ENCODE results near the gene ODAD3. TPM values are rescaled to one million over a fixed set of nuclear protein-coding genes. Genes with fewer than 3 reads are reported as not detected.

Gene ODAD3
- total RNA-seq, 1 experiment from 2014 or later = 0.39 TPM

DNA sequence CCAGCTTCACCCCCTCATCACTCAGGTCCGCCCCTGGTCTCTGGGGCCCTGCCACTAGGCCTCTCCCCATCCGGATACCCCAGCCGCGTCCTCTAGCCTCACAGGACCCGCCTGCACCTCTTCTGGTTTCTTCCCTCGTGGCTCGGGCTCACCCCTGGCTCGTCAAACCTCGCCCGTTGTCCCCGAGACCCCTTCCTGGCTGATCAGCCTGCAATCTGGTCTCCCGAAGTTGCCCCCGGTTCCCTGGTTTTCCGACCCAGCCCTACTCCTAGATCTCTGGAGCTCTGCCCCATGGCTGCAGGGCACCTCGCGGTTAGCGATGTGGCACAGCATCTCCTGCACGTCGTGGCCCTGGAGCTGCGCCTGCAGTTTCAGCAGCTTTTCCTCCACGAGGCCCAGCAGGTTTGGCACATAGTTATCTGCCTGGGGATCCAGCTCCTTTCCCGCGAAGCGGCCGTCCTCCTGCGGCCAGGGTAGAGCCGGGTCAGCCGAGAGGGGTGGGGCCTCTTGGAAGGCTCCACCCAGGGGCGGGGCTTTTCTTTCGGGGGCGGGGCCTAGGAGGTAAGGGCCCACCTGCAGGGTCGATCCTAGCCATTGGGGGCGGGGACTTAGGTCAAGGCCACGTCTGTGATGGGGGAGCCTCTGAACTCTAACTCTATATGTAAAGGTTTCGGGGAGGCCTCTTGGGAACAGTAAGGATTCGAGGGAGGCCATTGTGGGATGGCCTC lies 13.4 kb downstream of the ODAD3 start:
- BruUV-seq (replicated peaks) = no TSS peak
- Histone ChIP-seq H3K27me3 (ENCODE audit: insufficient read depth, low read depth) (no peaks in the 10 kb centered on the region), H3K9me2 (ENCODE audit: insufficient read depth) (no peaks in the 10 kb centered on the region), H2AFZ (peak overlapping the region; percentile 88), H4K20me1 (ENCODE audit: insufficient read depth) (no peaks in the 10 kb centered on the region), H3K4me1 (replicated peaks; ENCODE audit: insufficient read depth) (peaks cover 23% of the 10 kb centered on the region), H3F3A (ENCODE audit: insufficient read depth, low read depth) (peaks cover 61% of the 10 kb centered on the region), H3K4me3 (peak overlapping the region; percentile 49), H3K36me3 (ENCODE audit: low read depth) (peaks cover 3% of the 10 kb centered on the region; the same call in 1 of the 2 replicates), H3K27ac (peak overlapping the region; percentile 47), H3K4me2 (peak overlapping the region; percentile 81), H3K79me2 (ENCODE audit: low read depth) (peaks cover 14% of the 10 kb centered on the region), H3K9me3 (ENCODE audit: insufficient read depth, low read depth) (no peaks in the 10 kb centered on the region)
- ChIA-PET POLR2A (ENCODE audit: unreplicated experiment) (interaction anchor here (0.5 to 1.6 kb wide), 5 partner anchors 14 to 331 kb away, joined by 4 to 20 read pairs (median 6); partner anchors contain the start of genes ODAD3, PRKCSH and ZNF653), CTCF (interaction anchor here (0.5 to 1.3 kb wide), 6 partner anchors 24 to 1255 kb away, joined by 3 to 8 read pairs (median 6); no protein-coding TSS in a partner anchor)
- DNase-seq = peak in 1 of 2 experiments; percentile 72
- TF ChIP-seq, protein P1, sequence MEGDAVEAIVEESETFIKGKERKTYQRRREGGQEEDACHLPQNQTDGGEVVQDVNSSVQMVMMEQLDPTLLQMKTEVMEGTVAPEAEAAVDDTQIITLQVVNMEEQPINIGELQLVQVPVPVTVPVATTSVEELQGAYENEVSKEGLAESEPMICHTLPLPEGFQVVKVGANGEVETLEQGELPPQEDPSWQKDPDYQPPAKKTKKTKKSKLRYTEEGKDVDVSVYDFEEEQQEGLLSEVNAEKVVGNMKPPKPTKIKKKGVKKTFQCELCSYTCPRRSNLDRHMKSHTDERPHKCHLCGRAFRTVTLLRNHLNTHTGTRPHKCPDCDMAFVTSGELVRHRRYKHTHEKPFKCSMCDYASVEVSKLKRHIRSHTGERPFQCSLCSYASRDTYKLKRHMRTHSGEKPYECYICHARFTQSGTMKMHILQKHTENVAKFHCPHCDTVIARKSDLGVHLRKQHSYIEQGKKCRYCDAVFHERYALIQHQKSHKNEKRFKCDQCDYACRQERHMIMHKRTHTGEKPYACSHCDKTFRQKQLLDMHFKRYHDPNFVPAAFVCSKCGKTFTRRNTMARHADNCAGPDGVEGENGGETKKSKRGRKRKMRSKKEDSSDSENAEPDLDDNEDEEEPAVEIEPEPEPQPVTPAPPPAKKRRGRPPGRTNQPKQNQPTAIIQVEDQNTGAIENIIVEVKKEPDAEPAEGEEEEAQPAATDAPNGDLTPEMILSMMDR (conservative IDR thresholded peaks at IDR 0.05) = no peak
- TF ChIP-seq EZH2 (IDR thresholded peaks at IDR 0.05; ENCODE audit: low read depth) = no peak
- intact Hi-C loops (cut with micrococcal nuclease; ENCODE audit: unreplicated experiment) = loop anchor here (1.0 to 5.0 kb wide), 2 partner anchors 14 to 44 kb away; partner anchors contain the start of genes ODAD3 and PRKCSH

DNA sequence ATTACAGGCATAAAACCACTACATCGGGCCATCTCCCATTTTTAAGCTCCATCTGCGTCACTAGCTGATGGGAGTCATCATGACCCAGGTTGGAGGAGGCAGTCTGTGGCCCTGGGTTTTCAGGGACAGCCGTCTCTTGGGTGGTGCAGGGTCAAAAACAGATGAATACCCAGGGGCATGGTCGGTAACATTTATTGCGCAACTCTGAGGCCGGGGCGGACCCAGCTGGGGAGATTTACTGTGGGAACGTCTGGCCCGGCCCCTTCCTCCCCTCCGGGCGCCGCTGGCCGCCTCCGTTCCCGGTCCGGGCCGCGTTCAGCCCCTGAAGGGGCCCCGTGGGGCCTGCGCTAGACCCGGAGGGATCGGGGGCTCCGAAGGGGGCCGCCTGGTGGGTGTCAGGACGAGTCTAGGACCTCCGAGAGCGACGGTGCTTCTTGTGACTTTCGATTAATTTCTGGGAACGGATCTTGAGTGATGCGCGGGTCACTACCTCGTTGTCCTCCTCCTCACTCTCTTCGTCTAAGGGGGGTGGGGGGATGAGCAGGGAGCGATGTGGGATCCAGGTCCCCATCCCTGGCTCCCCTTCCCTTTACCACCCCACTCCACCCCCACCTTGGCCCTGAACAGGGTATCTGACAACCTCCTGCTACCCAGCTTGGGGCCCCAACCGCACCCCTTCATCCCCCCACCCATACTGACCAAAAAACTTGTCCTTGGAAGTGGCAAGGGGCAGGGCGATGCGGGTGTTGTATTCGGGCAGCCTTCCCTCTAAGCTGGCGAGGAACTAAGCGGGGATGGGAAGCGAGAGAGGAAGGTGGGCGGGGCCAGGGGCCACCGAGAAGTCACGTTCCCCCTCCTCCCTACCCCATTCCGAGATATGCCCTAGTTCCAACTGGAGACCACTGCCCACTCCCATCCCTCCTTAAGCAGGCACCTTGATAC lies 14.2 kb downstream of the ODAD3 start:
- ChIA-PET CTCF (interaction anchor here (0.5 to 0.7 kb wide), 4 partner anchors 25 to 1256 kb away, joined by 3 to 7 read pairs (median 4); no protein-coding TSS in a partner anchor), POLR2A (ENCODE audit: unreplicated experiment) (interaction anchor here (0.5 to 1.6 kb wide), 5 partner anchors 14 to 330 kb away, joined by 4 to 20 read pairs (median 7); partner anchors contain the start of genes ODAD3 and PRKCSH)
- peaks cover 23% of the 10 kb centered on the region for H3K4me1 ChIP-seq (replicated peaks; ENCODE audit: insufficient read depth)
- H4K20me1 ChIP-seq (ENCODE audit: insufficient read depth) = no peaks in the 10 kb centered on the region
- H3F3A ChIP-seq (ENCODE audit: insufficient read depth, low read depth) = peaks cover 64% of the 10 kb centered on the region
- no peak overlapping the region for H3K4me3 ChIP-seq
- TF ChIP-seq EZH2 (IDR thresholded peaks at IDR 0.05; ENCODE audit: low read depth) = no peak
- TF ChIP-seq, protein P1 (conservative IDR thresholded peaks at IDR 0.05) = no peak
- no peaks in the 10 kb centered on the region for H3K9me2 ChIP-seq (ENCODE audit: insufficient read depth)
- intact Hi-C loops (cut with micrococcal nuclease; ENCODE audit: unreplicated experiment) = loop anchor here (5.0 kb wide), 1 partner anchor 43 kb away; no protein-coding TSS in a partner anchor
- DNase-seq = no peak
- no peak overlapping the region for H3K4me2 ChIP-seq
- no peak overlapping the region for H3K27ac ChIP-seq
- no peaks in the 10 kb centered on the region for H3K27me3 ChIP-seq (ENCODE audit: insufficient read depth, low read depth)
- no TSS peak for BruUV-seq (replicated peaks)
- H2AFZ ChIP-seq = no peak overlapping the region
- H3K79me2 ChIP-seq (ENCODE audit: low read depth) = peaks cover 16% of the 10 kb centered on the region
- H3K36me3 ChIP-seq (ENCODE audit: low read depth) = peaks cover 9% of the 10 kb centered on the region; the same call in 1 of the 2 replicates
- H3K9me3 ChIP-seq (ENCODE audit: insufficient read depth, low read depth) = no peaks in the 10 kb centered on the region
